ENCODE data around the gene FAM43B. TPM values are rescaled to one million over a fixed set of nuclear protein-coding genes. Genes with fewer than 3 reads are reported as not detected.

FAM43B gene
- total and polyA plus RNA-seq, 2 donors (not counting 1 experiment from before 2014, with no cell fraction given) = not detected

DNA sequence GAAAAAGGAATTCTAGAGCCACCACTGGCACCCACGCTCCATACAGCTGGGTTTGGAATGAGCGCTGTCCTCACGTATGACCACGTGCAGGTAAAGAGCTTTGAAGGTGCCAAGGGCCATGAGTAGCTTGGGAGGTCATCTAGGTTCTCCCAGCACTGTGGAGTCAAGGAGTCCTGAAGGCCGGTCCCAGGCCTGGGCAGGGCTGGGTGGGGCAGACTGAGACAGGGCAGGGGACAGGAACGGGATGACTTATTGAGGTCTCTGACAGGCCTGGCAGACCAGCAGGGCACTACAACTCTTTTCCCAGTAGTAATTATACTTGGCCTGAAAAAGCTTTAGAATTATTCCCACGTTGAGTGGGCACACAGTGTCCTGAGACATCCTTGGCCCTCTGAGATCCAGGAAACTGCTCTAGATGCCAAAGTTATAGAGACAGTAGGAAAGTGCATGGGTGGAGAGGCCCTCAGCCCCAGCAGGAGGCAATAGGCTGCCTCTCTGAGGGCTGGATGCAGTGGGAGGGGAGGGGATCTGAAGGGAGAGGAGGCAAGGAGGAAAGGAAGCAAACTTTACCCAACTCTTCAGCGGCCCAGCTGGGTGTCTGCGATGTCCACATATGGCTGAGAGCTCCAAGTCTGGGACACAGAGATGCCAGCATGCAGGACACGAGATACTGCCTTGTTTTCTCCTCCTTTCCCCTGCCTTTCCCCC is 34.7 kb downstream of the FAM43B start:
- Mint-ChIP-seq H3K27ac (no peak overlapping the region), H3K4me1 (no peaks in the 10 kb centered on the region), H3K4me3 (no peak overlapping the region), H3K9me3 (ENCODE audit: insufficient read depth) (peaks cover 4% of the 10 kb centered on the region), H3K27me3 (peaks cover 57% of the 10 kb centered on the region)
- no peaks in the 10 kb centered on the region for H3K79me2 ChIP-seq (ENCODE audit: control insufficient read depth, insufficient read depth, low read length)
- peaks cover 0 to 10% (median 0%) of the 10 kb centered on the region in 3 donors for H3K9me3 ChIP-seq (ENCODE audit: control extremely low read depth in 1 of 3, control insufficient read depth in 2 of 3, insufficient read depth in 1 of 3, low read length in 2 of 3)
- no peaks in the 10 kb centered on the region for H4K20me1 ChIP-seq (ENCODE audit: control insufficient read depth, insufficient read depth, low read length, poor library complexity, severe bottlenecking)
- H2AFZ ChIP-seq (ENCODE audit: insufficient read depth, low read depth, low read length, poor library complexity, severe bottlenecking) = no peak overlapping the region
- ATAC-seq (ENCODE audit: low read depth) (no peak), DNase-seq (no peak)
- ChIA-PET POLR2A (no interaction called here), CTCF (no interaction called here)
- H3K4me1 ChIP-seq (ENCODE audit: control insufficient read depth in 2 of 2, insufficient read depth in 2 of 2, low read length in 2 of 2) = no peaks in the 10 kb centered on the region
- H3K36me3 ChIP-seq (replicated peaks in 1 of 2; ENCODE audit: control extremely low read depth in 1 of 2, control insufficient read depth in 1 of 2, extremely low read depth in 1 of 2, insufficient read depth in 2 of 2, low read length in 1 of 2) = no peaks in the 10 kb centered on the region
- H3K27ac ChIP-seq (ENCODE audit: low read length in 2 of 2) = no peak overlapping the region
- WGBS (ENCODE audit: insufficient coverage) = 84% methylated on average over 5 of the region's 10 CpGs
- H3K27me3 ChIP-seq (replicated peaks in 1 of 4; ENCODE audit: control extremely low read depth in 1 of 4, control insufficient read depth in 3 of 4, insufficient read depth in 4 of 4, low read length in 3 of 4) = peaks cover 0 to 39% (median 11%) of the 10 kb centered on the region in 4 experiments
- TF ChIP-seq EZH2 (IDR thresholded peaks at IDR 0.05; ENCODE audit: borderline replicate concordance, insufficient read depth, low read depth, low read length, poor library complexity, severe bottlenecking) = no peak
- TF ChIP-seq, protein P1, sequence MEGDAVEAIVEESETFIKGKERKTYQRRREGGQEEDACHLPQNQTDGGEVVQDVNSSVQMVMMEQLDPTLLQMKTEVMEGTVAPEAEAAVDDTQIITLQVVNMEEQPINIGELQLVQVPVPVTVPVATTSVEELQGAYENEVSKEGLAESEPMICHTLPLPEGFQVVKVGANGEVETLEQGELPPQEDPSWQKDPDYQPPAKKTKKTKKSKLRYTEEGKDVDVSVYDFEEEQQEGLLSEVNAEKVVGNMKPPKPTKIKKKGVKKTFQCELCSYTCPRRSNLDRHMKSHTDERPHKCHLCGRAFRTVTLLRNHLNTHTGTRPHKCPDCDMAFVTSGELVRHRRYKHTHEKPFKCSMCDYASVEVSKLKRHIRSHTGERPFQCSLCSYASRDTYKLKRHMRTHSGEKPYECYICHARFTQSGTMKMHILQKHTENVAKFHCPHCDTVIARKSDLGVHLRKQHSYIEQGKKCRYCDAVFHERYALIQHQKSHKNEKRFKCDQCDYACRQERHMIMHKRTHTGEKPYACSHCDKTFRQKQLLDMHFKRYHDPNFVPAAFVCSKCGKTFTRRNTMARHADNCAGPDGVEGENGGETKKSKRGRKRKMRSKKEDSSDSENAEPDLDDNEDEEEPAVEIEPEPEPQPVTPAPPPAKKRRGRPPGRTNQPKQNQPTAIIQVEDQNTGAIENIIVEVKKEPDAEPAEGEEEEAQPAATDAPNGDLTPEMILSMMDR (IDR thresholded peaks at IDR 0.05) = no peak
- H3K4me2 ChIP-seq (replicated peaks; ENCODE audit: low read depth, low read length, poor library complexity, severe bottlenecking) = no peak overlapping the region
- no peak overlapping the region for H3K9ac ChIP-seq (ENCODE audit: low read length)
- intact Hi-C loops (cut with micrococcal nuclease) = no loop called here
- no peak overlapping the region for H3K4me3 ChIP-seq (ENCODE audit: control extremely low read depth in 1 of 5, extremely low read depth in 1 of 5, insufficient read depth in 1 of 5, low read depth in 2 of 5, low read length in 4 of 5)

DNA sequence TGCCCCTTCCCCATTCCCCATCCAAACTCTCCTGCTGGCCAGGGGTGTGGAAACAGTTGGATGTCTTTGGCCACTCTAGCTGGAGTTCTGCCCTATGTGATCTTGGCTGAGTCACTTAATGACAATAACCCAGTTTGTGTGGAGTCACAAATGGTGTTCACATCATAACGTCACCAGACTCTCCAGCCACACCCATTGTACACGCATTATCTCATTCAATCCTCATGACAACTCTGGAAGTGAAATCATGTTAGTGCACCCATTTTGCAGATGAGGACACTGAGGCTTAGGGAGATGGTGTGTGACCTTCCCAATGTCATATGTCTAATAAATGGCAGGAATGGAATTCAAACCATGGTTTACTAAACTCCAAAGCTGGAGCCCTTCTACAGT is 35.3 kb downstream of the FAM43B start:
- Histone ChIP-seq H3K27me3 (replicated peaks in 1 of 4; ENCODE audit: control extremely low read depth in 1 of 4, control insufficient read depth in 3 of 4, insufficient read depth in 4 of 4, low read length in 3 of 4) (peaks cover 0 to 39% (median 11%) of the 10 kb centered on the region in 4 experiments), H4K20me1 (ENCODE audit: control insufficient read depth, insufficient read depth, low read length, poor library complexity, severe bottlenecking) (no peaks in the 10 kb centered on the region), H3K9ac (ENCODE audit: low read length) (no peak overlapping the region), H3K4me3 (ENCODE audit: control extremely low read depth in 1 of 5, extremely low read depth in 1 of 5, insufficient read depth in 1 of 5, low read depth in 2 of 5, low read length in 4 of 5) (no peak overlapping the region), H3K4me2 (replicated peaks; ENCODE audit: low read depth, low read length, poor library complexity, severe bottlenecking) (no peak overlapping the region), H3K36me3 (replicated peaks in 1 of 2; ENCODE audit: control extremely low read depth in 1 of 2, control insufficient read depth in 1 of 2, extremely low read depth in 1 of 2, insufficient read depth in 2 of 2, low read length in 1 of 2) (no peaks in the 10 kb centered on the region), H2AFZ (ENCODE audit: insufficient read depth, low read depth, low read length, poor library complexity, severe bottlenecking) (no peak overlapping the region), H3K27ac (ENCODE audit: low read length in 2 of 2) (no peak overlapping the region), H3K79me2 (ENCODE audit: control insufficient read depth, insufficient read depth, low read length) (no peaks in the 10 kb centered on the region), H3K4me1 (ENCODE audit: control insufficient read depth in 2 of 2, insufficient read depth in 2 of 2, low read length in 2 of 2) (no peaks in the 10 kb centered on the region), H3K9me3 (ENCODE audit: control extremely low read depth in 1 of 3, control insufficient read depth in 2 of 3, insufficient read depth in 1 of 3, low read length in 2 of 3) (peaks cover 0 to 10% (median 0%) of the 10 kb centered on the region in 3 donors)
- peaks cover 4% of the 10 kb centered on the region for H3K9me3 Mint-ChIP-seq (ENCODE audit: insufficient read depth)
- DNase-seq (no peak), ATAC-seq (ENCODE audit: low read depth) (no peak)
- H3K4me1 Mint-ChIP-seq = no peaks in the 10 kb centered on the region
- no peak overlapping the region for H3K4me3 Mint-ChIP-seq
- WGBS (ENCODE audit: insufficient coverage) = no CpG with 5 or more reads among the region's 2 CpGs
- TF ChIP-seq EZH2 (IDR thresholded peaks at IDR 0.05; ENCODE audit: borderline replicate concordance, insufficient read depth, low read depth, low read length, poor library complexity, severe bottlenecking) = no peak
- TF ChIP-seq, protein P1 (IDR thresholded peaks at IDR 0.05) = no peak
- CTCF ChIA-PET = no interaction called here
- peaks cover 61% of the 10 kb centered on the region for H3K27me3 Mint-ChIP-seq
- POLR2A ChIA-PET = no interaction called here
- H3K27ac Mint-ChIP-seq = no peak overlapping the region
- intact Hi-C loops (cut with micrococcal nuclease) = no loop called here

Measured in B cell (primary cell).